AG09319 (cell line): ENCODE measurements around the gene KCNAB3.
"Not testable (repeated sequence)": the region's sequence is repeated elsewhere in the genome, so short reads cannot be mapped to it uniquely, and the experiment has no call there.

ENCODE experiments used
- DNase-seq: peaks from one replicate; pipeline ENCODE4 v3.0.0-alpha.2; 2010; ENCODE audit warnings: low read depth; ENCODE audit errors: extremely low read depth
- TF ChIP-seq, protein P1 (sequence below): IDR thresholded peaks from 2 replicates; pipeline ENCODE4 v1.5.1; 2011; ENCODE audit warnings: low read depth, mild to moderate bottlenecking, inconsistent platforms, low read length, moderate library complexity

KCNAB3 gene

DNA sequence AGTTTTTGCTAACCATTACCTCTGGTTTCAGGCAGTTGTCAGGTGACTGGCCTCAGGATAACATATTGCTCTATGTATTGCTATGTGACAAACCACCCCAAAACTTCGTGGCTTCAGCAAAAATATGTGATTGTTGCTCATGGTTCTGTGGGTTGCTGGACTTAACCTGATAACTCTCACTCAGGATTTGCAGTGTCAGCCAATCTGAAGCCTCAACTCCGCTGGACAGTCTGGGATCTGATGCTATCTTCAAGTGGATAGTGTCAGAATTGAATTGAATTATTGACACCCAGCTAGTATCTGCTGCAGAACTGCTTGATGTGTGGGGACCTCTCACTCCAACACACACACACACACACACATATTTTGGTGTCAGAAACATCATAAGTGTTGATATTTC is 38.1 kb upstream of the KCNAB3 start:
- TF ChIP-seq, protein P1, sequence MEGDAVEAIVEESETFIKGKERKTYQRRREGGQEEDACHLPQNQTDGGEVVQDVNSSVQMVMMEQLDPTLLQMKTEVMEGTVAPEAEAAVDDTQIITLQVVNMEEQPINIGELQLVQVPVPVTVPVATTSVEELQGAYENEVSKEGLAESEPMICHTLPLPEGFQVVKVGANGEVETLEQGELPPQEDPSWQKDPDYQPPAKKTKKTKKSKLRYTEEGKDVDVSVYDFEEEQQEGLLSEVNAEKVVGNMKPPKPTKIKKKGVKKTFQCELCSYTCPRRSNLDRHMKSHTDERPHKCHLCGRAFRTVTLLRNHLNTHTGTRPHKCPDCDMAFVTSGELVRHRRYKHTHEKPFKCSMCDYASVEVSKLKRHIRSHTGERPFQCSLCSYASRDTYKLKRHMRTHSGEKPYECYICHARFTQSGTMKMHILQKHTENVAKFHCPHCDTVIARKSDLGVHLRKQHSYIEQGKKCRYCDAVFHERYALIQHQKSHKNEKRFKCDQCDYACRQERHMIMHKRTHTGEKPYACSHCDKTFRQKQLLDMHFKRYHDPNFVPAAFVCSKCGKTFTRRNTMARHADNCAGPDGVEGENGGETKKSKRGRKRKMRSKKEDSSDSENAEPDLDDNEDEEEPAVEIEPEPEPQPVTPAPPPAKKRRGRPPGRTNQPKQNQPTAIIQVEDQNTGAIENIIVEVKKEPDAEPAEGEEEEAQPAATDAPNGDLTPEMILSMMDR = no peak
- no peak for DNase-seq

- no peak for DNase-seq
These were observed 31.8 kb upstream of the KCNAB3 start for GRCh38 chr17:7961421-7961820.

GRCh38 chr17:7959503-7960253 is 30.0 kb upstream of the KCNAB3 start:
- DNase-seq = no peak

More at GRCh38 chr17:7961421-7961820, 31.8 kb upstream of the KCNAB3 start:
- TF ChIP-seq, protein P1 = no peak

GRCh38 chr17:7956228-7956965 is 26.7 kb upstream of the KCNAB3 start:
- TF ChIP-seq, protein P1 = no peak
- no peak for DNase-seq

More at GRCh38 chr17:7959503-7960253, 30.0 kb upstream of the KCNAB3 start:
- TF ChIP-seq, protein P1 = no peak

- TF ChIP-seq, protein P1 = no peak
- DNase-seq = no peak
These were observed 26.0 kb upstream of the KCNAB3 start for GRCh38 chr17:7955414-7956227.

DNA sequence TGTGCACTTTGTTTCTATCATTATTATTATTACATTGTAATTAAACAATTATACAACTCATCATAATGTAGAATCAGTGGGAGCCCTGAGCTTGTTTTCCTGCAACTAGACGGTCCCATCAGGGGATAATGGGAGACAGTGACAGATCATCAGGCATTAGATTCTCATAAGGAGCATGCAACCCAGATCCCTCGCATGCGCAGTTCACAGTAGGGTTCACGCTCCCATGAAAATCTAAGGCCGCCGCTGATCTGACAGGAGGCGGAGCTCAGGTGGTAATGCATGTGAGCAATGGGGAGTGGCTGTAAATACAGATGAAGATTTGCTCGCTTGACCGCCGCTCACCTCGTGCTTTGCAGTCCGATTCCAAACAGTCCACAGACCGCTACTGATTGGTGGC is 23.6 kb upstream of the KCNAB3 start:
- not testable (repeated sequence) for DNase-seq

GRCh38 chr17:7951143-7951792 is 21.6 kb upstream of the KCNAB3 start:
- no peak for DNase-seq
- TF ChIP-seq, protein P1 = no peak
